GM18499 (cell line): ENCODE measurements around the gene DAB2IP.
"Not testable (repeated sequence)": the region's sequence is repeated elsewhere in the genome, so short reads cannot be mapped to it uniquely, and the experiment has no call there.

ENCODE experiments used
- ATAC-seq: cut with Tn5 transposase; IDR thresholded peaks from one replicate; pipeline ENCODE4 v1.9.1; 2021; ENCODE audit warnings: moderate number of reproducible peaks; ENCODE audit not compliant: insufficient read depth, unreplicated experiment

Gene DAB2IP

DNA sequence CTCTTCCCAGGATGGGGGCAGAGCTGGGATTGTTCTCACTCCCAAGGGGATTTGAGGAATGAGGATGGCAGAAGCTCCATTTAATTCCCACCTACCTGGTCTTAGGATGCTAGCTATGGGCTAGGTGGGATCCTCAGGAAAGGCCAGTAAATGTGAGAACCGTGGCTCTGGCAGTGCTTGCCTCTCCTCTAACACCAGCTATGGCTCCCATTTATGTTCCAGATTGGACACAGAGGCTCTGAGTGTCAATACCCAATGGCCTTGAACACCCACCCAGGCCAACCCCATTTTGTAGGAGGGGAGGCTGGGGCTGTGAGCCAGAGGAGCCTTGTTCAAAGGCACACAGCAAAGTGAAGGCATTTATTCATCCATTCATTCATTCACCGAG lies 10.2 kb upstream of the DAB2IP start:
- ATAC-seq, result no peak

DNA sequence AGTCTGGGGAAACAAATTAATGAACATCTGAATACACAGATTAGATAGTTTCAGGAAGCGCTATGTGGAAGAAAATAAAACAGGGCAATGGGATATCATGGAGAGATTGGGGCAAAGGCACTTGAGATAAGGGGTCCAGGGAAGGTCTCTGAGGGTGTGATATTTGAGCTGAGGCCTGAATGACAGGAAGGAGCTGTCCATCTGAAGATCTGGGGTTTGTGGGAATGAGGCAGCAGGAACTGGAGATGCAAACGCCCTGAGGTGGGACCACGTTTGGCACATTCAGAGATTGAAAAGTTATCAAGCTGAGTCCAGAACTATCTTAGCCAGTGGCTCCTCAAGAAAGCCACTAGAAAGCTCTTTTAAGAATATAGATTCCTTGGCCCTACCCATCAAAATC lies 8.7 kb upstream of the DAB2IP start:
- no peak for ATAC-seq

DNA sequence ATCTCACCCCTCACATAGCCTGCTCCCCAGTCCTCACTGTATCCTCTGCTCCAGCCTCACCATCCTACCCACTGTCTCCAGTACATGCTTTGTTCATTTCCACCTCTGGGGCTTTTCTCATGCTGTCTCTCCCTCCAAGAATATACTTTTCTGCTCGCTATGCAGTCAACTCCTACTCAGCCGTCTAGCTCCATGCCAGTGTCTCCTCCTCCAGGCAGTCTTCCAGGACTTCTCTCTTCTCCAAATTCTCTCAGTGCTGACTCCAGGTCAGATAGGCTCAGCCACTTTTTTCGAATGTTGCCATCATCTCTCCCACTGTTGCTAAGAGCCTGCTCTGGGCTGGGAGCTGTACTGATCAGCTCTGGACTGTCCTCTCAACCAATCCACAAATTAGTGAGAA lies 8.0 kb upstream of the DAB2IP start:
- no peak for ATAC-seq

DNA sequence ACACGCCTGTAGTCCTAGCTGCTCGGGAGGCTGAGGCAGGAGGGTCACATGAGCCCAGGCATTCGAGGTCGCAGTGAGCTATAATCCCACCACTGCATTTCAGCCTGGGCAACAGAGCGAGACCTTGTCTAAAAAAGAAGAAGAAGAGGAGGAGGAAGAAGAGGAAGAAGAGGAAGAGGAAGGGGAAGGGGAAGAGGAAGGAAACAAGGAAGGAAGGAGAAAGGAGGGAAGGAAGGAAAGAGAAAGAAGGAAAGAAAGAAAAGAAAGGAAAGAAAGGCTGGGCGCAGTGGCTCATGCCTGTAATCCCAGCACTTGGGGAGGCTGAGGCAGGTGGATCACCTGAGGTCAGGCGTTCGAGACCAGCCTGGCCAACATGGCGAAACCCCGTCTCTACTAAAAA lies 7.4 kb upstream of the DAB2IP start:
- ATAC-seq, result not testable (repeated sequence)

DNA sequence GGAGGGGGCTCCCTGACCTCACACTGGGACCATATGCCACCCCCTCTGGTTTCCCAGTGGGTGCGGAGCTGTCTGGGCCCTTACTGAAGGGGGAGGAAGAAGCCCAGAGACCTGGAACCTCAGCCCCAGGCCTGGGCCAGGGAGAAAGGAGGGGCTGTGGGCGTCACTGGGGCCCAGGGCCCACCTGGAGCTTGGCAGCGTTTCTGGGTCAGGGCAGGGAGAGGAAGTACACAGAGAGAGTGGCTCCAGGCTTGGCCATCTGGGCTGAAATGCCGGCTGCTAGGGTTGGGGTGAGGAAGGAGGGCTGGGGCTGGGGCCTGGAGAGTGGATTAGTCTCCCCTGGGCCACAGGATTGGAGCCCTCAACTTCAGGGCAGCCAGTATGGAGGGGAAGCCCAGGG lies 6.4 kb upstream of the DAB2IP start:
- ATAC-seq, result no peak

DNA sequence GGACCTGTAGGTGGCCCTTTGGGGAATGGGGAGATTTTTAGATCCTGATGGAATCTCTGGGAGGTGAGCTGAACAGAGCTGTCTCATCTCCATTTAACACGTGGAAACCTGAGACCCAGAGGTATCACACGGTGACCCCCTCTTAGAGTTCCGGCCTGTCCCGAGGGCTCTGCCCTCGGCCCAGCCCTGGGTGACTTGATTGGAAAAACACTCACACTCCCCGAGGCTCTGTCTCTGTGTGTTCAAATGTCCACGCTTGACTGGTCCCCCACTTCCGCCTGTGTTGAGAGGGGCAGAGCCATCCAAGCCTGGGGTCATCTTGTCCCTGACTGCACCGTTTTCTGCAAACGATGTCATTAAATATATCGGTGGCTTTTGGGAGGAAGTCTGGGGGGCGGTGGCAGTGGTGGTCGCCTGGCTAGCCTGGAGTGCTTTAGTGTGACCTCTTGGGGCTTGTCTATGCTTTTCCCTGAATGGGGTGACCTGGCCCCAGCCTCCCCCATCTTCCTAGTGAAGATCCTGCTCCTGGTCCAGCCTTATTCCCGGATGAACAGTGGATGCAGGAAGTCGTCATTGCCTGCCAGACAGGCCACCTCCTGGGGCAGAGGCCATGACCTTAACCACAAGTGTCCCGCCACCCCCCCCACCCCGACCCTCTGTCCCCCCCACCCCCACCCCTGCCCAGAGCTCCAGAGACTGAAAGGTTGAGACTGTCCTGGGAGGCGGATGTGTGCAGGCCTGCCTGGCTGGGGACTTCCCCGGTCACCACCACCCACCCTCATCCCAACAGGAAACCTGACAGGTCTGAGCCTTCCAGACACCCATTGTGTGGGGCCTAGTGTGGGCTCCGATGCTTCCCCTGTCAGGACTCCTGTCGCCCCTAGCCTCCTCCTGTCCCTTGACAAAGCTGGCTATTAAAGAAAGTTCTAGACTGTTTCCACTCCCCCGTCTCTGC lies 5.3 kb upstream of the DAB2IP start:
- ATAC-seq, result no peak

DNA sequence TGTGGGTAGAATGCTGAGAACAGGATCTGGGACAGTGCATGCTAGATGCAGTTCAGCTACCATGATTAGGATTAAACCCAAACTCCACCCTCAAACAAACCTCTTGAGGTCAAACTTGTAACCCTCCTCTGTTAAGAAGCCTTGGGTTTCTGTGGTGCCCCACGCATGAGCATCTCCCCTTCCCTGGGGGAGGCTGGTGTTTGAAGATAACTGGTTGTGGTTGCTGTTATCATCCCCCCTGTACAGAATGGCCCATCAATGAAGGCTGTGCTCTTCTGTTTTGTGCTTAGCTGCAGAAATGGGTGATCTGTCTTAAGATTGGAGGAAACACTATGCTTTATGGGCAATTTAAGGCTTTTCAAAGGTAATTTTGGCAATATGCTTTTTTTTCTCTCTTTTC lies 4.4 kb upstream of the DAB2IP start:
- ATAC-seq, result no peak

DNA sequence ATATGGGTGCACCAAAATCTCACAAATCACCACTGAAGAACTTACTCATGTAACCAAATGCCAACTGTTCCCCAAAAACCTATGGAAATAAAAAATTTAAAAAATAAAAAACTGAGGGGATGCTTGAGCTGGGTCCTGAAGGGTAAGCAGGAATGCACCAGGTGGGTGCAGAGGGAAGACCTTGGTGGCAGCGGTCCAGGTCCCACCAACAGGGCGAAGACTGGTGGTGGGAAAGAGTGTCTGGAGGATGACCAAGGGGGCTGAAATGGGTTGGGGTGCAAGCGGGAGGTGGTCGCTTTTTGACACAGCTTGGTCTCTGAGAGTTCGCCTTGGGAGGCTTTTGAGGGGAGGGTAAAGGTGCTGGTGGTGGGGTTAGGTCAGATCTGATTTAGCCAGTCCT lies 3.3 kb upstream of the DAB2IP start:
- ATAC-seq, result no peak

DNA sequence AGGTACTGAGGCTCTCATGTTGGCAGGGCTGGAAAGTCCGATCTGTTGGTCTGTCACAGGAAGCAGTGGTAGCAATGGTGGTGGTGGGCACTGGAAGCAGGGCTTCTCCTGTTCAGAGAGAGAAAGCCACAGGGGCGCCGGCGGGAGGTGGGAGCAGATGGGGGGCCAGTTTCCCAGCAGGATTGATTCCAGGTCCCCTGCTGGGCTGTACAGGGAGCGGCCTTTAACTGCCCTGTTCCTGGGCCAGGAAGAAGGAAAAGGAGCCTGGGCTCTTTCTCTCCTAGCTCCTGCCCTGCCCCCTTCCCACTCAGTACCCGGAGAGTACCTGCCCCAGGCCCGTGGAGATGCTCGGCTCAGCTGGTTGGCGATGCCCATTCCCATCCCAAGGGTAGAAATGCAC lies 2.6 kb upstream of the DAB2IP start:
- no peak for ATAC-seq

DNA sequence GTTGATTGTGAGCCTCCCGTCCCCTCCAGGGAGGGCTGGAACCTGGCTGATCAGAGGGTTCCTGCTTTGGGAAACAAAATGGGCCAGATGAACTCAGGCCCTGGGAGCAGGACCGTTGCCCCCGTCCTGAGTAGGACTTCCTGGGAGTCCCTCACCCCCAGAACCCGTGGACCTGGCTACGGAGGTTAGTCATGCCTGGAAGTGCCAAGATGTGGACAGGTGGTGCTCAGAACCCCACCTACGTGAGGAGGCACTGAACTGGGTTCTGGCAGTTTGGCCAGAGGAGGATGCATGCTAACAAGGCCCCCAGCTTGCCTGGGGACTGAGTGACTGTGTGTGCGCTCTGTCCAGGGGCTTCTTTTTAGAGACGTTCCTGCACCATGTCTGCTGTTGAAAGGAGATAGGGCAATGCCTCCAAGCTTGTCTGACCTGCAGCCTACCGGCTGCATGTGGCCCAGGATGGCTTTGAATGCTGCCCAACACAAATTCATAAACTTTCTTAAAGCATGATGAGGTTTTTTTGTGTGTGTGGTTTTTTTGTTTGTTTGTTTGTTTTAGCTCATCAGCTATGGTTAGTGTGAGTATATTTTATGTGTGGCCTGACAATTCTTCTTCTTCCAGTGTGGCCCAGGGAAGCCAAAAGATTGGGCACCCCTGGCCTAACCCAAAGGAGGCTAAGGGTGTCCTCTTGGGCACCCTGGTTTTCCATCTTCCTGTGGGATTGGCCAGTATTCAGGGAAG lies 1.8 kb upstream of the DAB2IP start:
- ATAC-seq, result no peak

DNA sequence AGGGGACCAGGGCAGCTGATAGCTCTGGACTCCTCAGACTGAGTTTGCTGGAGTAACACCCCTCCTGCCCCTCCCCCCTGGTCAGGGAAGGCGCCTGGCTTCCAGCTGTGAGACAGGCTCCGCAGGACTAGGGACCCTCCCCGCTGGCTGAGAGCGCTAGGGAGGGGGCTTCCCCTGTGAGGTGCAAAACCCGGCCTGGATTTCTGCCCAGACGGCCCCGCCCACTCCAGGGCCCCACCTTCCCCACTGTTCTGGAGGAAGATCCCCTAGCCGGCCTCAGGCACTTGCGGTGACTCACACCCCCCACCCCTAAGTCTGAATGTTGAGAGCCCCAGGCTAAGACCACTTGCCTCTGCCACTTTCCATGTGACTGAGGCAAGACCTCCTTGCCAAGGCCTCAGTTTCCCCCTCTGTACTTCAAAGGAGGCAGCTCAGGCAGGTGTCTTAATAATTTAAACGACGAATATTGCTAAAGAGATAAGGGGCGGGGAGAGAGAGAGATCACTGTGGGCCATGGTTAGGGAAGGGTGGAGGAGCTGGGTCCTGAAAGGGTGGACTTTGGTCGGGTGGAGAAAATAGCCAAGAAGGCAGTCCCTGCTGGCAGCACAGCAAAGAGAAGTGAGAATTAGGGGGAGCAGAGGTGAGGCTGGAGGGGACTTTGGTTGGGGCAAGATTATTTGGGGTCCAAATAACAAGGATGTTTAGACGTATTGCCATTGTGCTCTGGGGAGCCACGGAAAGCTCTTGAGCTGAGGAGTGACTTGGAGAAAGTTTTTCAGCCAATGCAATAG lies 1.0 kb upstream of the DAB2IP start:
- no peak for ATAC-seq

DNA sequence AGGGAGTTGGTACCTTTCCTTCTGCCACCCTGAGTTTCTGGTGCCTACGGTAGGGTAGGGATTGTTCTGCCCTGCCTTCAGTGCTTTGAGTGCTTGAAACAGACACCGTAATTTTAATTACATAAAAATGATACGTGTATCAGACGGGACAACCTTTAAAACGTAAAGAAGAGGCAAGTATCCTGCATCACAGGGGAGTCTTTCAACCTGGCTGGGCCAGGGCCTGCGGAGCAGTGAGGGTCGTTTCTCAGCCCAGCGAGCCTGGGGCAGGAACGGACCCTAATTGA lies 483 bp upstream of the DAB2IP start:
- no peak for ATAC-seq

DNA sequence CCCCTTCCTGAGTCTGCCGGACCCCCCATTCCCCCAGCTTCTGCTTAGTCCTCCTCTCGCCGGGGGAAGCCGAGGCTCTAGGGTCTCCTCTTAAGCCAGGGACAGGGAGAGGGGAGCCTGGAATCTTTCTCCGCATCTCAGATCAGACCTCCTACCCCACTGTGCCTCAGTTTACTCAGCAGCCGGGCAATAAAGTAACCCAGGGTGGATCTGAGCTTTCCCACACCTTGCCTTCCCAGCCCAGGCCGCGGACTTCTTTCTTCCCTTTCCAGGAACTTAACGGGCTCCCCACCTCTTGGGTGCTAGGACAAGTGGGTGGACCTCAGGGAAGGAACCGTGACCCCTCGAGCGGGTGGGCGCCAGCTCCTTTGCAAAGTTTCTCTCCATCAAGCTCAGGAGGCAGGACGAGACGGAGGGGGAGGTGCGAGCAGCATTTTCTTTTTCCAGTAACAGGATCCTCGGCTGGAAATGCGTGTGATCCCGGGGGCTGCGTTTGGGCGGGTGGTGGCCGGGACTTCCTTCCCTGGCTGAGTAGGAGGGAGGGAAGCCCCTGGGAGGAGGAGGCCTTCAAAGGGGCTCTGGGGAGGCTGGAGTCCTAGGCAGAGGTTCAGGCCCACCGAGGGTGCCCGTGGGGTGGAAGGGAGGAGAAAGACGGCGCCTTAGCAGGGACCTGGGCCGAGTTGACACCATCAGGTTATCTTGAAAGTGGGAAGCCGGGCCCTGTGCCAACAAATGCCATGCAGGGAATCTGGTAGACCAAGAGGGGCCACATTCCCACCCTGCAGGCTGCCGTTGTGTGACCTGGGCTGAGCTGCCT lies 795 bp downstream of the DAB2IP start:
- no peak for ATAC-seq

DNA sequence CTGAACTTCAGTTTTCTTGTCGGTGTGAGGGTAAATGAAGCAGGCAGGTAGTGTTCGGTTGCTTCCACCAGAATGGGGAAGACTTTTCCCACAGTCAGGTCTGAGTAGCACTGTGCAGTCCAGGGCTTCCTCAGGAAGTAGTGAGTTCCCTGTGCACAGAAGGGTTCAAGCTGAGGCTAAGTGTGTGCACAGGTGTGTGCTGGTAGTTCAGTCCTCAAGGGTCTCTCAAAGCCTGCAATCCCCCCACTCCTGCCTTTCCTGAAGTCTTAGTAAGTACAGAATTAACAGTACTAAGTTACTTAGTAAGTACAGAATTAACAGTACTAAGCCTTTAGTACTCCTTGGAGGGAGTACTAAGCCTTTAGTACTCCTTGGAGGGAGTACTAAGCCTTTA lies 1.4 kb downstream of the DAB2IP start:
- ATAC-seq, result no peak

DNA sequence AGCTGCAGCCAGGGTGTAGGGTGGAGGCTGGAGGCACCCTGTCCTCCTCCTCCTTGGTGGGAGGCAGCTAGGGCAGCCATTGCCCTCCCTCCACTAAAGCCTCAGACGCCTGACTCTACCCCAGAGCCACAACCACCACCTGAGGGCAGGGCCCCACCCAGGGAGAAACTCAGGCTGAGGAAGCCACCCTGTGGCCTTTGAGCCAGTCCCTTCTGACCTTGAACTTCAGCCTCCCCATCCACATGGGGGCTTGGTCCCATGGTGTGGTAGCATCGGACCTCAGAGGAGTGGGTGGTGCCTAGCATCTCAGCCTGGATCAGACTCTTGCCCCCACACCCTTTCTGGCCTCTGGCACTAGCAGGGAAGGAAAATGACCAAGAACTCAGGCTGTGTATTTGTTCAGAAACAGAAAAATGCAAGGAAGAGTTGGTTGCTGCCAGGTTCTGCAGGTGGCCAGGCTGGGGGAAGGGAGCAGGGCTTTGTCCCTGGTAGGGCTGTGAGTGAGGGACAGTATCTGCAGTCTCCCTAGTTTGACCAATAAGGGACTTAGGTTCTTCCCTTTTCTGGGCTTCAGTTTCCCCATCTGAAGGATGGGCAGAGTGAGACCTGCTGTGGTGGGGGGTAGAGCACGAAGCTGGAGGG lies 3.2 kb downstream of the DAB2IP start:
- ATAC-seq, result no peak

DNA sequence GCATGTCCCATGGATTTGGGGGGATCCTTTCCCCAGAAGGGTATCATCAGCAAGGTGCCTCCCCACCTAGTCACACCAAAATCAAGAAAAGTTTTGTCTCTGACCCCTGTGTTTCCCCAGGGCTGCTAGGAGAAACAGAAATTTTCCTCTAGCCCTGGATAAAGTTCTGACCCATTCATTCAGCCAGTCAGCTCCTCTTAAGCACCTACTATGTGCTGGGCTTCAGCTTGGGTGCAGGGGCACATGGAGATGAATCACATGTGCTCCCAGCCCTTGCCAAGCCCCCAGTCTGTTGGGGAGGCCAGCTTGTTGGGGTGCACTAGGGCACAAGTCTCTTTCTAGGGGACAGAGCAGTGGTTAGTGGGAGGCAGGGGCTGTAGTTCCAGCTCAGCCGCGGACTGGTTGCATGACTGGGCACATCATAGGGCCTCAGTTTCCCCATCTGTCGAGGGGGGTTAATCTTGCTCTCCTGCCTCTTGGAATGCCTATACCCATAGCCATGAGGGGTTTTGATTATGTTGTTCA lies 3.9 kb downstream of the DAB2IP start:
- no peak for ATAC-seq

DNA sequence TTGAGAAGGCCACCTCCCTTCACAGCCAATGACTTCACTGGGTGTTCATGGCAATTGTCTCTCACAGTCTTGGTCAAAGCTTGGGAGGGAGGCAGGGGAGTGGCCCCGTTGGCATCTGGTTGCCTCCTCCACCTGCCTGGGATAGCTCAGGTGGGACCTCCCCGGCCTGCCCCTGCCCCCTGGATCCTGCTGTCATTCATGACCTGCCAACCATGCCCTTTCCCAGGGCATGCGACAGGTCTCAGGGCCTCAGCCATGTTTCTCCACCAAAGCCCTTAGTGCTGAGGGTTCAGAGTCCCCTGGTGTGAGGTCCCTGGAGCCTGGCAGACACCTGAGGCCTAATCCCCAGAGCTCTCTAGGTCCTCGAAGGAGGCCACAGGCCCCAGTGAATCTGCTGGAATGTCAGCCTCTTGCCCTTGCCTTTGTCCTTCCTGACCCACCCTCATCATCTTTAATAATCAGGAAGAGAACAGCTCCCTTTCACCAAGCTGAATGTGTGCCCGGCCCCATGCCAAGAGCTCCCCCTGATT lies 5.6 kb downstream of the DAB2IP start:
- ATAC-seq, result no peak

DNA sequence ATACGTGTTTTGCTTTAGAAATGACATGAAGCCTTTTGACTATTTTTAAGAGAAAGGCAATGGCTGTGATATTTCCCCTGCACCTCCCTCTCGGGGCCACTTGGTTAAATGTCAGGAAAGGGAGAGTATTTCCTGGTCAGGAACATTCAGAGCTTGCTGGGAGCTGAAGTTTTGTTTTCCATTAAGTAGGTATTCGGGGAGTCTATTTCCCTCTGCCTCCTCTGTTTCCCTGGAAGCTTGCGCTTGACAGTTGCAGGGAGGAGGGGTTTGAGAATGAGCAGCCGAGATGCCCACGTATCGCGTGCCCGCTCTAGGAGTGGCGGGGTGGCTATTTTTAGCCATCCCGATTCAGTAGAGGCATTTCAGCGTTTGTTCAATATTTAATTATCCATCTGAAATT lies 6.7 kb downstream of the DAB2IP start:
- no peak for ATAC-seq

DNA sequence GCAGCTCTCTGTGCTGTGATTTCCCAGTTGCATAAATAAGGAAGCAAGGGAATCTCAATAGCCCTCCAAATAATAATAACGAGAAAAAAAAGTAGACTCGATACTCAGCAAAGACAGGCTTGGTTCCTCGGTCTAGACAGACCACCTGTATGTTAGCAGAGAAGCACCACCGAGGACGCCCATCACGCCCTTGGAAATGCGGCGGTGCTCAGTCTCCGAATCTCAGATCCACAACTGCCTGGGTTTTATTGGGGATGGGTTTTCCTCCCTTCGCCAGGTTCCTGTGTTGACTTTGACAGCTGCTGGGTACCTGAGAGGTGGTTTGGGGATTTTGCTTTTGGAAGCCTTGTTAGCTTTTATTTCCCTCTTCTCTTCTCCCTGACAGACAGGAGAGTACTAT lies 7.2 kb downstream of the DAB2IP start:
- ATAC-seq, result no peak
